Skeletal muscle satellite cell (primary cell): ENCODE measurements around the gene ENOX2.
"Not testable (repeated sequence)": the region's sequence is repeated elsewhere in the genome, so short reads cannot be mapped to it uniquely, and the experiment has no call there.

ENCODE experiments used
- H3K27me3 ChIP-seq: 2 replicates; pipeline ENCODE4 v1.7.0; 2013; ENCODE audit warnings: low read length; ENCODE audit not compliant: control insufficient read depth, insufficient read depth
- H3K36me3 ChIP-seq: 2 replicates; pipeline ENCODE4 v1.7.0; 2013; ENCODE audit warnings: mild to moderate bottlenecking, control low read depth, low read length; ENCODE audit not compliant: insufficient read depth
- H3K4me1 ChIP-seq: 2 replicates; pipeline ENCODE4 v1.7.0; 2013; ENCODE audit warnings: low read length; ENCODE audit not compliant: control insufficient read depth, insufficient read depth
- H3K4me2 ChIP-seq: 2 replicates; pipeline ENCODE4 v1.7.0; 2013; ENCODE audit warnings: mild to moderate bottlenecking, low read length
- H3K4me3 ChIP-seq: 2 replicates; pipeline ENCODE4 v1.7.0; 2013; ENCODE audit warnings: low read length
- H3K9ac ChIP-seq: 2 replicates; pipeline ENCODE4 v1.7.0; 2013; ENCODE audit warnings: mild to moderate bottlenecking, low read depth, low read length, moderate library complexity
- H3K9me3 ChIP-seq: replicated peaks from 2 replicates; pipeline ENCODE4 v1.7.0; 2013; ENCODE audit warnings: mild to moderate bottlenecking, control low read depth, low read length

ENOX2 gene

GRCh38 chrX:130715299-130715698 is 187.7 kb downstream of the ENOX2 start:
- Histone ChIP-seq H3K27me3 (peaks cover 12% of the 10 kb centered on the region), H3K4me1 (no peaks in the 10 kb centered on the region), H3K9ac (no peak overlapping the region), H3K4me2 (no peak overlapping the region), H3K9me3 (no peaks in the 10 kb centered on the region), H3K4me3 (no peak overlapping the region), H3K36me3 (no peaks in the 10 kb centered on the region)

DNA sequence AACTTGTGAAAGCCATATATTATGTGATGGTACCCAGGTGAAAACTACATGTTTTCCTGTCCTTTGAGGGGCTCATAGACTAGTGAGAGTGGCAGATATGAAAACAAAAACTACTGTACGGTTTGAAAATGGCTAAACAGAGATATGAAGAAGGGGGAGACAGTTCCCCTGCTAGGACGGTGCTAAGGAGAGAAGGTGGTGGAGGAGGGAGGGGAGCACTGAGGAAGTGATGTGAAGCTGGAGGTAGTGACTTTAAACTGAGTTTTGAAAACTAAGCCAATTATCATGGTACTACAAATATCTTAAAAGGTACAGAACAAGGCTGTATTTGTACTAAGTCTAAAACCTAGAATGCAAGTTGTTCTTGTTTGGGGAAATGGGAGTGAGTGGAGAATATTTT is 188.3 kb downstream of the ENOX2 start:
- no peaks in the 10 kb centered on the region for H3K9me3 ChIP-seq
- H3K36me3 ChIP-seq, result no peaks in the 10 kb centered on the region
- H3K4me3 ChIP-seq, result no peak overlapping the region
- no peaks in the 10 kb centered on the region for H3K4me1 ChIP-seq
- no peak overlapping the region for H3K9ac ChIP-seq
- peaks cover 9% of the 10 kb centered on the region for H3K27me3 ChIP-seq
- no peak overlapping the region for H3K4me2 ChIP-seq

GRCh38 chrX:130714135-130714534 is 188.9 kb downstream of the ENOX2 start:
- no peak overlapping the region for H3K4me2 ChIP-seq
- no peaks in the 10 kb centered on the region for H3K36me3 ChIP-seq
- peaks cover 9% of the 10 kb centered on the region for H3K27me3 ChIP-seq
- no peaks in the 10 kb centered on the region for H3K9me3 ChIP-seq
- no peak overlapping the region for H3K4me3 ChIP-seq
- H3K9ac ChIP-seq, result no peak overlapping the region
- H3K4me1 ChIP-seq, result no peaks in the 10 kb centered on the region

- H3K4me1 ChIP-seq, H3K4me2 ChIP-seq, H3K36me3 ChIP-seq, H3K9me3 ChIP-seq, H3K27me3 ChIP-seq, H3K9ac ChIP-seq, H3K4me3 ChIP-seq: not testable (repeated sequence)
Observed at GRCh38 chrX:130709178-130709577, 193.8 kb downstream of the ENOX2 start.

GRCh38 chrX:130705591-130705990 is 197.4 kb downstream of the ENOX2 start:
- Histone ChIP-seq H3K4me2 (no peak overlapping the region), H3K27me3 (no peaks in the 10 kb centered on the region), H3K9me3 (no peaks in the 10 kb centered on the region), H3K9ac (no peak overlapping the region), H3K4me1 (peaks cover 25% of the 10 kb centered on the region), H3K4me3 (no peak overlapping the region), H3K36me3 (no peaks in the 10 kb centered on the region)

GRCh38 chrX:130704053-130705038 is 198.7 kb downstream of the ENOX2 start:
- H3K4me2 ChIP-seq, result peak overlapping the region; percentile 30
- H3K9me3 ChIP-seq, result no peaks in the 10 kb centered on the region
- H3K4me3 ChIP-seq, result peak overlapping the region; percentile 5
- no peaks in the 10 kb centered on the region for H3K36me3 ChIP-seq
- peaks cover 25% of the 10 kb centered on the region for H3K4me1 ChIP-seq
- H3K27me3 ChIP-seq, result no peaks in the 10 kb centered on the region
- H3K9ac ChIP-seq, result no peak overlapping the region

GRCh38 chrX:130702867-130703707 is 199.9 kb downstream of the ENOX2 start:
- Histone ChIP-seq H3K4me1 (peaks cover 25% of the 10 kb centered on the region), H3K4me2 (no peak overlapping the region), H3K27me3 (peaks cover 3% of the 10 kb centered on the region), H3K9ac (no peak overlapping the region), H3K9me3 (no peaks in the 10 kb centered on the region), H3K4me3 (no peak overlapping the region), H3K36me3 (no peaks in the 10 kb centered on the region)

GRCh38 chrX:130700629-130701028 is 202.4 kb downstream of the ENOX2 start:
- H3K9ac ChIP-seq, result no peak overlapping the region
- no peaks in the 10 kb centered on the region for H3K9me3 ChIP-seq
- peaks cover 3% of the 10 kb centered on the region for H3K27me3 ChIP-seq
- no peak overlapping the region for H3K4me2 ChIP-seq
- no peaks in the 10 kb centered on the region for H3K36me3 ChIP-seq
- peaks cover 25% of the 10 kb centered on the region for H3K4me1 ChIP-seq
- H3K4me3 ChIP-seq, result no peak overlapping the region

DNA sequence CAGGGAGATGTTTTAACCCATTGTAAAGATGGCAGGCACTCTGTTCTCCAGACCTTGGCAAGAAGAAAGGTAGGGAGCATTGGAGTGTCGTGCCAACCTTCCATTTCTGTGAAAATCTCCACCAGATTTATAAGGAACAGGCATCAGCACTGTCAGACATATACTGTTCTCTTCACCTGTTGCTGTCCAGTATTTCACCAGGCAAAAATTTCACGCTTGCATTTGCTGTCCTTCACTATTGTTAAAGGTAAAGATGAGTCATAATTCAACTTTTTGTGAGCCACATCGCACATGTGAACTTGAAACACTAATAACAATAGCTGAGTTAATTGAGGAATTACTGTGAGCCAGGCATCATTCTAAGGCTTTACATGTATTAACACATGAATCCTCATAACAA is 203.4 kb downstream of the ENOX2 start:
- H3K4me1 ChIP-seq, result peaks cover 21% of the 10 kb centered on the region
- no peak overlapping the region for H3K9ac ChIP-seq
- H3K4me3 ChIP-seq, result no peak overlapping the region
- no peaks in the 10 kb centered on the region for H3K9me3 ChIP-seq
- no peak overlapping the region for H3K4me2 ChIP-seq
- peaks cover 3% of the 10 kb centered on the region for H3K27me3 ChIP-seq
- H3K36me3 ChIP-seq, result no peaks in the 10 kb centered on the region

GRCh38 chrX:130696542-130696941 is 206.5 kb downstream of the ENOX2 start:
- Histone ChIP-seq H3K4me3 (no peak overlapping the region), H3K36me3 (no peaks in the 10 kb centered on the region), H3K4me2 (no peak overlapping the region), H3K9me3 (no peaks in the 10 kb centered on the region), H3K27me3 (peaks cover 9% of the 10 kb centered on the region), H3K9ac (no peak overlapping the region), H3K4me1 (no peaks in the 10 kb centered on the region)

- H3K4me3 ChIP-seq, result no peak overlapping the region
- no peak overlapping the region for H3K9ac ChIP-seq
- H3K27me3 ChIP-seq, result peaks cover 11% of the 10 kb centered on the region
- H3K9me3 ChIP-seq, result no peaks in the 10 kb centered on the region
- no peaks in the 10 kb centered on the region for H3K36me3 ChIP-seq
- H3K4me2 ChIP-seq, result no peak overlapping the region
- no peaks in the 10 kb centered on the region for H3K4me1 ChIP-seq
Observed at GRCh38 chrX:130695931-130696330, 207.1 kb downstream of the ENOX2 start.
